HEK293 (cell line): ENCODE measurements around the gene ELOVL3.

ENCODE experiments used
- FEZF1 ChIP-seq: fragments of 450-650 bp; formaldehyde crosslinking; IDR thresholded peaks from 2 replicates; pipeline ENCODE4 v1.5.1; 2016; ENCODE audit warnings: missing biosample characterization, missing genetic modification characterization
- KLF17 ChIP-seq: fragments of 450-650 bp; formaldehyde crosslinking; IDR thresholded peaks from 2 replicates; pipeline ENCODE4 v1.5.1; 2016; ENCODE audit warnings: missing biosample characterization, missing genetic modification characterization
- PRDM4 ChIP-seq: fragments of 450-650 bp; formaldehyde crosslinking; IDR thresholded peaks from 2 replicates; pipeline ENCODE4 v1.5.1; 2017; ENCODE audit warnings: missing biosample characterization, missing genetic modification characterization
- SP3 ChIP-seq: fragments of 450-650 bp; formaldehyde crosslinking; IDR thresholded peaks from 2 replicates; pipeline ENCODE4 v1.5.1; 2016; ENCODE audit warnings: missing biosample characterization, missing genetic modification characterization
- TSHZ1 ChIP-seq: fragments of 450-650 bp; formaldehyde crosslinking; IDR thresholded peaks from 2 replicates; pipeline ENCODE4 v1.5.1; 2016; ENCODE audit warnings: missing biosample characterization, missing genetic modification characterization, borderline replicate concordance
- ZBTB1 ChIP-seq: fragments of 450-650 bp; formaldehyde crosslinking; IDR thresholded peaks from 2 replicates; pipeline ENCODE4 v1.5.1; 2016; ENCODE audit warnings: missing biosample characterization, missing genetic modification characterization
- ZBTB20 ChIP-seq: fragments of 450-650 bp; formaldehyde crosslinking; IDR thresholded peaks from 2 replicates; pipeline ENCODE4 v1.5.1; 2016; ENCODE audit warnings: missing biosample characterization, missing genetic modification characterization
- ZBTB44 ChIP-seq: fragments of 450-650 bp; IDR thresholded peaks from 2 replicates; pipeline ENCODE4 v1.5.1; 2018; ENCODE audit warnings: missing biosample characterization, mild to moderate bottlenecking, missing genetic modification characterization
- ZFP41 ChIP-seq: fragments of 450-650 bp; formaldehyde crosslinking; IDR thresholded peaks from 2 replicates; pipeline ENCODE4 v1.5.1; 2016; ENCODE audit warnings: missing biosample characterization, missing genetic modification characterization, borderline replicate concordance
- ZFP69B ChIP-seq: fragments of 450-650 bp; formaldehyde crosslinking; IDR thresholded peaks from 2 replicates; pipeline ENCODE4 v1.5.1; 2016; ENCODE audit warnings: missing biosample characterization, missing genetic modification characterization
- ZIC2 ChIP-seq: fragments of 450-650 bp; formaldehyde crosslinking; IDR thresholded peaks from 2 replicates; pipeline ENCODE4 v1.5.1; 2016; ENCODE audit warnings: missing biosample characterization, missing genetic modification characterization
- ZNF10 ChIP-seq: fragments of 450-650 bp; formaldehyde crosslinking; IDR thresholded peaks from 2 replicates; pipeline ENCODE4 v1.5.1; 2017; ENCODE audit warnings: missing biosample characterization, missing genetic modification characterization
- ZNF132 ChIP-seq: fragments of 450-650 bp; formaldehyde crosslinking; IDR thresholded peaks from 2 replicates; pipeline ENCODE4 v1.5.1; 2017; ENCODE audit warnings: missing biosample characterization, missing genetic modification characterization, borderline replicate concordance
- ZNF133 ChIP-seq: fragments of 450-650 bp; formaldehyde crosslinking; IDR thresholded peaks from 2 replicates; pipeline ENCODE4 v1.5.1; 2016; ENCODE audit warnings: missing biosample characterization, missing genetic modification characterization
- ZNF146 ChIP-seq: fragments of 450-650 bp; formaldehyde crosslinking; IDR thresholded peaks from 2 replicates; pipeline ENCODE4 v1.5.1; 2016; ENCODE audit warnings: missing biosample characterization, missing genetic modification characterization
- ZNF157 ChIP-seq: fragments of 450-650 bp; formaldehyde crosslinking; IDR thresholded peaks from 2 replicates; pipeline ENCODE4 v1.5.1; 2016; ENCODE audit warnings: missing biosample characterization, missing genetic modification characterization
- ZNF24 ChIP-seq: fragments of 450-650 bp; formaldehyde crosslinking; IDR thresholded peaks from 2 replicates; pipeline ENCODE4 v1.5.1; 2016; ENCODE audit warnings: missing biosample characterization, missing genetic modification characterization
- ZNF324 ChIP-seq: fragments of 450-650 bp; formaldehyde crosslinking; IDR thresholded peaks from 2 replicates; pipeline ENCODE4 v1.5.1; 2016; ENCODE audit warnings: missing biosample characterization, missing genetic modification characterization
- ZNF473 ChIP-seq: fragments of 450-650 bp; formaldehyde crosslinking; IDR thresholded peaks from 2 replicates; pipeline ENCODE4 v1.5.1; 2017; ENCODE audit warnings: missing biosample characterization, missing genetic modification characterization
- ZNF514 ChIP-seq: fragments of 450-650 bp; formaldehyde crosslinking; IDR thresholded peaks from 2 replicates; pipeline ENCODE4 v1.5.1; 2016; ENCODE audit warnings: missing biosample characterization, missing genetic modification characterization
- ZNF521 ChIP-seq: fragments of 450-650 bp; formaldehyde crosslinking; IDR thresholded peaks from 2 replicates; pipeline ENCODE4 v1.5.1; 2017; ENCODE audit warnings: missing biosample characterization, mild to moderate bottlenecking, missing genetic modification characterization
- ZNF548 ChIP-seq: fragments of 450-650 bp; formaldehyde crosslinking; IDR thresholded peaks from 2 replicates; pipeline ENCODE4 v1.5.1; 2016; ENCODE audit warnings: missing biosample characterization, missing genetic modification characterization
- ZNF580 ChIP-seq: fragments of 450-650 bp; formaldehyde crosslinking; IDR thresholded peaks from 2 replicates; pipeline ENCODE4 v1.5.1; 2016; ENCODE audit warnings: missing biosample characterization, missing genetic modification characterization
- ZNF624 ChIP-seq: fragments of 450-650 bp; formaldehyde crosslinking; IDR thresholded peaks from 2 replicates; pipeline ENCODE4 v1.5.1; 2017; ENCODE audit warnings: missing biosample characterization, missing genetic modification characterization
- ZNF701 ChIP-seq: fragments of 450-650 bp; formaldehyde crosslinking; IDR thresholded peaks from 2 replicates; pipeline ENCODE4 v1.5.1; 2016; ENCODE audit warnings: missing biosample characterization, missing genetic modification characterization
- ZNF707 ChIP-seq: fragments of 450-650 bp; formaldehyde crosslinking; IDR thresholded peaks from 2 replicates; pipeline ENCODE4 v1.5.1; 2016; ENCODE audit warnings: missing biosample characterization, missing genetic modification characterization
- ZNF792 ChIP-seq: fragments of 450-650 bp; formaldehyde crosslinking; IDR thresholded peaks from 2 replicates; pipeline ENCODE4 v1.5.1; 2016; ENCODE audit warnings: missing biosample characterization, missing genetic modification characterization
- TF ChIP-seq, protein P1 (sequence below): fragments of 450-650 bp; formaldehyde crosslinking; IDR thresholded peaks from 2 replicates; pipeline ENCODE4 v1.5.1; 2016; ENCODE audit warnings: missing biosample characterization, missing genetic modification characterization
- TF ChIP-seq, protein P2 (sequence below): fragments of 450-650 bp; formaldehyde crosslinking; IDR thresholded peaks from 2 replicates; pipeline ENCODE4 v1.5.1; 2017; ENCODE audit warnings: missing biosample characterization, missing genetic modification characterization
- TF ChIP-seq, protein P3 (sequence below): sonication (generic); formaldehyde crosslinking; IDR thresholded peaks from 2 replicates; pipeline ENCODE4 v1.8.1; 2022; ENCODE audit warnings: mild to moderate bottlenecking, moderate library complexity, missing genetic modification reagents

The ELOVL3 gene

DNA sequence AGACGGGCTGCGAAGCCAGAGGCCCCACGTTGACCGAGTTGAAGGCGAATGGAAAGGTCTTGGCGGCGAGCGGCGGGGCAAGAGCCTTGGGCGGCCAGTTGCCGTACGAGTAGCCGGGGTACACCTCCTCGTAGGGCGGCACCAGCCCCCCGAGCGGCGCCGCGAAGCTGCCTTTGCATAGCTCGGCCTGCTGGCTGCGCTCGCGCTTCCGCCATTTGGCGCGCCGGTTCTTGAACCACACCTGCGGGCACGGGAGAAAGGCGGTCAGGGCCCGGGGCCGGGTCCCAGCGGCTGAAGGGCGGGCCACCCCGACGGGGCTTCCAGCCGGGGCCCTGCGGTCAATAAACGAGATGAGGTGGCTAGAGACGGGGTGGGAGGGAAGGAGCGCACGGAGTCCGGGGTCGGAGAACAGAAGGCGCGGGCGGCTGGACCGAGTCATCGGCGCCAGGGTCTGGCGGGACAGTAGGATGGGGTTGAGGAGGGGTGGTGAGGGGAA is 4.8 kb downstream of the ELOVL3 start (continued):
- TF ChIP-seq ZFP69B = no peak
- no peak for TF ChIP-seq ZNF324 (tag by site-specific recombination)
- no peak for TF ChIP-seq SP3 (tag by site-specific recombination)
- no peak for TF ChIP-seq ZBTB1
- no peak for TF ChIP-seq ZIC2 (tag by site-specific recombination)
- no peak for TF ChIP-seq ZNF624
- no peak for TF ChIP-seq ZBTB44 (tag by site-specific recombination)
- TF ChIP-seq ZNF521 (tag by site-specific recombination) = no peak
- TF ChIP-seq ZNF707 (tag by site-specific recombination) = no peak
- TF ChIP-seq ZNF24 (tag by site-specific recombination) = no peak
- TF ChIP-seq, protein P1, sequence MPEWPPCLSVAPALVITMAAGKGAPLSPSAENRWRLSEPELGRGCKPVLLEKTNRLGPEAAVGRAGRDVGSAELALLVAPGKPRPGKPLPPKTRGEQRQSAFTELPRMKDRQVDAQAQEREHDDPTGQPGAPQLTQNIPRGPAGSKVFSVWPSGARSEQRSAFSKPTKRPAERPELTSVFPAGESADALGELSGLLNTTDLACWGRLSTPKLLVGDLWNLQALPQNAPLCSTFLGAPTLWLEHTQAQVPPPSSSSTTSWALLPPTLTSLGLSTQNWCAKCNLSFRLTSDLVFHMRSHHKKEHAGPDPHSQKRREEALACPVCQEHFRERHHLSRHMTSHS (tag by site-specific recombination) = no peak
- TF ChIP-seq, protein P2, sequence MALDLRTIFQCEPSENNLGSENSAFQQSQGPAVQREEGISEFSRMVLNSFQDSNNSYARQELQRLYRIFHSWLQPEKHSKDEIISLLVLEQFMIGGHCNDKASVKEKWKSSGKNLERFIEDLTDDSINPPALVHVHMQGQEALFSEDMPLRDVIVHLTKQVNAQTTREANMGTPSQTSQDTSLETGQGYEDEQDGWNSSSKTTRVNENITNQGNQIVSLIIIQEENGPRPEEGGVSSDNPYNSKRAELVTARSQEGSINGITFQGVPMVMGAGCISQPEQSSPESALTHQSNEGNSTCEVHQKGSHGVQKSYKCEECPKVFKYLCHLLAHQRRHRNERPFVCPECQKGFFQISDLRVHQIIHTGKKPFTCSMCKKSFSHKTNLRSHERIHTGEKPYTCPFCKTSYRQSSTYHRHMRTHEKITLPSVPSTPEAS (tag by site-specific recombination) = no peak
- no peak for TF ChIP-seq ZNF133 (tag by site-specific recombination)
- no peak for TF ChIP-seq ZNF132
- no peak for TF ChIP-seq TSHZ1 (tag by site-specific recombination)
- no peak for TF ChIP-seq ZNF473
- TF ChIP-seq ZBTB20 (tag by site-specific recombination) = peak; percentile 81
- no peak for TF ChIP-seq ZNF146 (tag by site-specific recombination)
- TF ChIP-seq ZNF548 = no peak
- no peak for TF ChIP-seq ZNF514 (tag by site-specific recombination)
- TF ChIP-seq ZNF580 (tag by site-specific recombination) = no peak
- no peak for TF ChIP-seq ZNF157 (tag by site-specific recombination)
- no peak for TF ChIP-seq KLF17 (tag by site-specific recombination)
- TF ChIP-seq, protein P3, sequence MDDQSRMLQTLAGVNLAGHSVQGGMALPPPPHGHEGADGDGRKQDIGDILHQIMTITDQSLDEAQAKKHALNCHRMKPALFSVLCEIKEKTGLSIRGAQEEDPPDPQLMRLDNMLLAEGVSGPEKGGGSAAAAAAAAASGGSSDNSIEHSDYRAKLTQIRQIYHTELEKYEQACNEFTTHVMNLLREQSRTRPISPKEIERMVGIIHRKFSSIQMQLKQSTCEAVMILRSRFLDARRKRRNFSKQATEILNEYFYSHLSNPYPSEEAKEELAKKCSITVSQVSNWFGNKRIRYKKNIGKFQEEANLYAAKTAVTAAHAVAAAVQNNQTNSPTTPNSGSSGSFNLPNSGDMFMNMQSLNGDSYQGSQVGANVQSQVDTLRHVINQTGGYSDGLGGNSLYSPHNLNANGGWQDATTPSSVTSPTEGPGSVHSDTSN (CRISPR knock-in tag) = no peak
- no peak for TF ChIP-seq ZNF792 (tag by site-specific recombination)
- no peak for TF ChIP-seq ZNF10
- no peak for TF ChIP-seq PRDM4
- no peak for TF ChIP-seq ZFP41
- TF ChIP-seq FEZF1 (tag by site-specific recombination) = no peak
- no peak for TF ChIP-seq ZNF701 (tag by site-specific recombination)
